GM12872 (cell line): ENCODE measurements around the gene SYT1.

Source experiments
- CTCF ChIP-seq: IDR thresholded peaks from 3 replicates; pipeline ENCODE4 v1.5.1; 2011; ENCODE audit warnings: low read depth, mild to moderate bottlenecking, low read length, moderate library complexity; ENCODE audit not compliant: insufficient read depth

The SYT1 gene

GRCh38 chr12:79124385-79124784 lies 259.8 kb downstream of the SYT1 start:
- no peak for TF ChIP-seq CTCF

GRCh38 chr12:79125358-79125757 lies 260.8 kb downstream of the SYT1 start:
- TF ChIP-seq CTCF, result no peak

- no peak for TF ChIP-seq CTCF
Measured at GRCh38 chr12:79127271-79127751, 262.7 kb downstream of the SYT1 start.

DNA sequence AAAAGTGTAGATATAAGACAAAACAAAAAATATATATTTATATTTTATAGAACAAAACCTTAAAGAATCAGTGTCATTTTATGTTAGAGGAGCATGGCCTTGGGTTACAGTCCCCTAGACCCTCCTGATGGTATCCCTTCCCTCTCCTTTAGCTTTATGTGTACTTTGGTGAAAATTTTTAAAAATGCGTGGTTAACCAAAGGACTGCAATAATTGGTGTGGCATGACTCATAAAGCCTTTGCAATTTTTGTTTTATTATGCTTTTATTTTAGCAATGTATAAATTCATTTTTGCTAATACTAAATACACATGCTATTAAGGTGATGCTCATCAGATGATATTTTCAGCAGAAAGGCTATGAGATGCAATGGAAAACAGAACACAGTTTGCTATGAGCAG lies 264.4 kb downstream of the SYT1 start:
- no peak for TF ChIP-seq CTCF

DNA sequence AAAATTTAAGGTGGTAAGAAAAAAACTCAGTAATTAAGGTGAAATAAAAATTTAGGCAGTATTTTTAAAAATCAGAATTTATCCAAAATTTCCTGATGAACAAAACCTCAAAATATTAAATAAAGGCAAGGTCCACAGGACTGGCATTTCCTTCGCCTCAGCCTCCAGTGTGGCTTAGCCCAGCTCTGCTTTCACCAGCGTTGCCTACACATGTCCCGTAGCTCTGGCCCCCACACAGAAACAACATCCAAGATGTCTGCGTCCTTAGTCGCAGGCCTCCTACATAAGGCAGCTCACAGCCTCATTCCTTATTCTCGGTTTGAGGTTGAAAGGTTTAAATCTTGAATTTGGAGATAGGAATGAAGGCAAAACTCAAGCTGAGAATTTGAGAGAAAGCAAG lies 274.3 kb downstream of the SYT1 start:
- no peak for TF ChIP-seq CTCF

DNA sequence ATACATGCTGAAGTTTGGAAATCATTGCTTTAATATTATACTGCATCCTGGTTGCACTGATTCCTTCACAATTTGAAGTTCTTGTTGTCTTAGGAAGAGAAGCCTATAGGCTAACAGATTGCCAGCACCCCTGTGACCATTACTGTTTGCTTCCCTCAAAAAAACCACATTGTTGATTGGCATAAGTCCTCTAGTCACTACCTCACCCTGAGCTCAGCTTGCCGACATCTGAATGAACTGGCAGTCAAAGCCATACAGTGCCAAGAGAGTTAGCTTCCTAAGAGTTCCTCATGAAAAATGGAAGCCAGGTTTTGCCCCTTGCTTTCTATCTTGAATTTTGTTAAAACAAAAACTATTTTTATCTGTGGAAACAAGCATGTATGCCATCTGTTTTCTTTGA lies 276.1 kb downstream of the SYT1 start:
- no peak for TF ChIP-seq CTCF

- no peak for TF ChIP-seq CTCF
Measured at GRCh38 chr12:79141776-79142175, 277.2 kb downstream of the SYT1 start.

DNA sequence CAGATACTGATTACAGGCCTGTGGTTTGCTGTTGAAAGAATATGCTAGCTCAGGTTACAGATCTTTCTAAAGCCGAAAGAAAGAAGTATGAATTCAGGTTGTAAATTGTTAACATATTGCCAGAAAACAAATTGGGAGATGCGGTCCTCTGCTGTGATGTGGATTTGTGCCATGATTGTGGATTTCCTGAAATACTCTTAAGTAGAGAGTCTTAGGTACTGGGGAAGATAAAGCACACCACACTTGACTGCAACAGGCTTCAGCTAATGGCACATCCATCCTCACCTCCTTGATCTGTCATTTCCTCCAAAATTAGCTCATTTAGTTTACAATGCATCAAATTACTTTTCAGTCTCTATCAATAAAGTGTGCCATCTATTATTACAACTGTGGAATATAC lies 279.2 kb downstream of the SYT1 start:
- no peak for TF ChIP-seq CTCF
